HepG2 (cell line): ENCODE results near the gene ATPAF2. TPM values are rescaled to one million over a fixed set of nuclear protein-coding genes. Genes with fewer than 3 reads are reported as not detected.

Source experiments
- ATAC-seq: fragments of 200-7000 bp; cut with Tn5 transposase; 3 replicates; pipeline ENCODE4 v1.9.1; 2020; ENCODE audit warnings: mild to moderate bottlenecking, moderate library complexity
- BruUV-seq: library from RNA; stranded (reverse); fragments of 400-500 nt; replicated peaks from 2 replicates; lab custom pipeline; 2021; lab: Mats Ljungman, UMichigan
- CTCF ChIA-PET: fragments of 300-600 bp; formaldehyde crosslinking; extraction: SDS; loops from one replicate; lab custom pipeline; 2021; ENCODE audit warnings: low total read pairs, inconsistent platforms, low intra/inter-chr PET ratio; lab: Yijun Ruan, JAX
- POLR2A ChIA-PET: fragments of 350-600 bp; sonication (Branson Sonifier 250); formaldehyde crosslinking; loops from one replicate; lab custom pipeline; 2020; ENCODE audit warnings: antibody characterized with exemption, inconsistent platforms; lab: Yijun Ruan, JAX
- DNase-seq: peaks from one replicate; pipeline ENCODE4 v3.0.0-alpha.2; 2015; ENCODE audit warnings: low spot score
- FAIRE-seq: peaks from 3 replicates; lab custom pipeline; 2011; peaks lifted over from hg19 to GRCh38; lab: Jason Lieb, UNC
- H2AFZ ChIP-seq: one replicate; pipeline ENCODE4 v1.6.1; 2011; ENCODE audit warnings: low read length, inconsistent platforms
- H3K27ac ChIP-seq: fragments of 300-600 bp; 3 replicates; pipeline ENCODE4 v1.8.0; 2011; ENCODE audit warnings: mixed run types, mild to moderate bottlenecking, mixed read lengths, low read length, inconsistent platforms; ENCODE audit not compliant: insufficient read depth; ENCODE audit errors: extremely low read length
- H3K27me3 ChIP-seq, 2 experiments: fragments of 200-600 bp in 1 of 2; 2 replicates in 1 of 2; 3 replicates in 1 of 2; pipeline versions ENCODE4 v1.6.0 to v1.8.0; 2011; ENCODE audit warnings: low read length in 2 of 2, mild to moderate bottlenecking in 2 of 2, moderate library complexity in 2 of 2, inconsistent platforms in 1 of 2; ENCODE audit not compliant: insufficient read depth in 2 of 2, control insufficient read depth in 1 of 2
- H3K36me3 ChIP-seq, 2 experiments: fragments of 200-600 bp in 1 of 2; replicated peaks in 1 of 2; 2 replicates in 1 of 2; 3 replicates in 1 of 2; pipeline versions ENCODE4 v1.5.1 to v1.8.0; 2011; ENCODE audit warnings: low read length in 2 of 2, inconsistent platforms in 1 of 2; ENCODE audit not compliant: insufficient read depth in 2 of 2, control insufficient read depth in 1 of 2
- H3K4me1 ChIP-seq: 2 replicates; pipeline ENCODE4 v1.5.1; 2012; ENCODE audit warnings: low read length, inconsistent platforms; ENCODE audit not compliant: insufficient read depth
- H3K4me2 ChIP-seq: 2 replicates; pipeline ENCODE4 v1.6.0; 2011; ENCODE audit warnings: low read depth, low read length, inconsistent platforms
- H3K4me3 ChIP-seq, 3 experiments: fragments of 200-600 bp in 1 of 3; sonication (generic), shearing (Covaris generic) in 1 of 3; replicated peaks in 1 of 3; 2 replicates each; pipeline ENCODE4 v1.5.1; 2011 to 2016; ENCODE audit warnings: low read length in 3 of 3, inconsistent platforms in 2 of 3, low read depth in 2 of 3, mild to moderate bottlenecking in 2 of 3, control low read depth in 1 of 3, mixed read lengths in 1 of 3; ENCODE audit not compliant: insufficient read depth in 1 of 3
- H3K79me2 ChIP-seq: one replicate; pipeline ENCODE4 v1.6.1; 2011; ENCODE audit warnings: low read length, inconsistent platforms; ENCODE audit not compliant: insufficient read depth
- H3K9ac ChIP-seq: 2 replicates; pipeline ENCODE4 v1.6.0; 2011; ENCODE audit warnings: mild to moderate bottlenecking, low read depth, low read length, inconsistent platforms; ENCODE audit not compliant: insufficient read depth
- H3K9me3 ChIP-seq: 2 replicates; pipeline ENCODE4 v1.5.1; 2012; ENCODE audit warnings: mild to moderate bottlenecking, low read length
- H4K20me1 ChIP-seq: 2 replicates; pipeline ENCODE4 v1.6.0; 2011; ENCODE audit warnings: inconsistent platforms, mild to moderate bottlenecking, low read length, moderate library complexity; ENCODE audit not compliant: insufficient read depth
- CHD4 ChIP-seq: fragments of 200-600 bp; sonication (generic); IDR thresholded peaks from 2 replicates; pipeline ENCODE4 v1.7.0; 2017; ENCODE audit warnings: mild to moderate bottlenecking, low read length, borderline replicate concordance
- CSRNP2 ChIP-seq: sonication (generic); formaldehyde crosslinking; conservative IDR thresholded peaks from 2 replicates; pipeline ENCODE4 v1.8.0; 2022; ENCODE audit warnings: low read depth, missing genetic modification reagents
- CTCF ChIP-seq: sonication (generic); formaldehyde crosslinking; IDR thresholded peaks from 2 replicates; pipeline ENCODE4 v1.5.0; 2020; ENCODE audit warnings: mild to moderate bottlenecking, missing genetic modification reagents, moderate library complexity
- GRHL1 ChIP-seq: sonication (generic); formaldehyde crosslinking; conservative IDR thresholded peaks from 2 replicates; pipeline ENCODE4 v1.8.0; 2022; ENCODE audit warnings: missing genetic modification reagents
- MIER3 ChIP-seq: IDR thresholded peaks from 2 replicates; pipeline ENCODE4 v1.6.1; 2016; ENCODE audit warnings: missing compliant biosample characterization, borderline replicate concordance
- PITX1 ChIP-seq: sonication (generic); formaldehyde crosslinking; IDR thresholded peaks from 2 replicates; pipeline ENCODE4 v1.5.1; 2020; ENCODE audit warnings: mild to moderate bottlenecking, missing genetic modification reagents
- POLR2AphosphoS2 ChIP-seq: IDR thresholded peaks from 2 replicates; pipeline ENCODE4 v1.6.1; 2011; ENCODE audit warnings: low read depth, low read length, improper control_type of control experiment
- ZNF350 ChIP-seq: sonication (generic); formaldehyde crosslinking; IDR thresholded peaks from 2 replicates; pipeline ENCODE4 v1.4.0; 2020; ENCODE audit warnings: mild to moderate bottlenecking, low read depth, missing genetic modification reagents, borderline replicate concordance
- ZNF572 ChIP-seq: sonication (generic); formaldehyde crosslinking; IDR thresholded peaks from 2 replicates; pipeline ENCODE4 v1.5.1; 2020; ENCODE audit warnings: mild to moderate bottlenecking, missing genetic modification reagents
- ZNF646 ChIP-seq: sonication (generic); formaldehyde crosslinking; IDR thresholded peaks from 2 replicates; pipeline ENCODE4 v1.9.0; 2021; ENCODE audit warnings: mild to moderate bottlenecking, missing genetic modification reagents
- ZNF839 ChIP-seq: sonication (generic); formaldehyde crosslinking; IDR thresholded peaks from 2 replicates; pipeline ENCODE4 v1.4.0; 2020; ENCODE audit warnings: missing genetic modification reagents, mild to moderate bottlenecking, borderline replicate concordance
- WGBS: methylation state at CpG from one replicate; pipeline ENCODE4 v1.1.6; 2017; ENCODE audit warnings: low lambda C conversion rate; 5-methylcytosine and 5-hydroxymethylcytosine counted together
- in situ Hi-C: cut with HindIII; loops from 2 replicates; pipeline ENCODE4 v1.10.0; 2017; ENCODE audit warnings: low pct_unique_long_range_greater_than_20kb; ENCODE audit not compliant: extremely low pct_ligation_motif_present
- intact Hi-C: fragments of 100-400 bp; cut with micrococcal nuclease; formaldehyde crosslinking; loops from one replicate; pipeline ENCODE4 v1.10.0; 2022; ENCODE audit not compliant: unreplicated experiment
- polyA plus RNA-seq, 8 experiments: library from polyadenylated mRNA; depleted of rRNA in 3 of 8; stranded (reverse) in 7 of 8; unstranded in 1 of 8; fragments of >200 nt; fragmentation: Illumina TruSeq in 4 of 8; extraction: Trizol in 4 of 8; gene quantifications; 2 replicates each; pipeline versions ENCODE4 v1.2.1 to v1.2.3, GENCODE V29; 2011 to 2016; ENCODE audit warnings: low read depth in 4 of 8, missing spikeins in 1 of 8, mixed read lengths in 1 of 8; ENCODE audit not compliant: insufficient read depth in 1 of 8
- total RNA-seq, 5 experiments: library from RNA; depleted of rRNA; stranded (reverse); fragments of >200 nt; fragmentation: Illumina TruSeq; extraction: Trizol; gene quantifications; 2 replicates each; pipeline ENCODE4 v1.2.3, GENCODE V29; 2016; ENCODE audit warnings: low read depth in 1 of 5

Gene ATPAF2
- total and polyA plus RNA-seq, 2 of the 13 experiments (the other 11 are each of a cell fraction or from before 2014, with no cell fraction given): 15.0 to 16.5 TPM

- no peak for DNase-seq
- in situ Hi-C loops (no loop called here), intact Hi-C loops (no loop called here)
- peak; percentile 11; the same call in 1 of the 3 replicates for ATAC-seq
- peak overlapping the region; percentile 73 to 89 (median 89) for H3K4me3 ChIP-seq
- no peaks in the 10 kb centered on the region; a peak in 1 of 5 replicates for H3K27me3 ChIP-seq
- H3K27ac ChIP-seq: peak overlapping the region; percentile 55
- peak overlapping the region; percentile 81 for H3K4me2 ChIP-seq
- no peak for FAIRE-seq
- H3K36me3 ChIP-seq: 0 out of 5 replicates have a peak, but pooled peaks cover 0 to 1% of the 10 kb centered on the region in 2 experiments
- H3K79me2 ChIP-seq: peaks cover 21% of the 10 kb centered on the region
- no peak overlapping the region for H2AFZ ChIP-seq
- peaks cover 60% of the 10 kb centered on the region for H3K4me1 ChIP-seq
- ChIA-PET CTCF (no interaction called here), POLR2A (no interaction called here)
- 25% methylated on average over 4 of the region's 6 CpGs for WGBS
- peak overlapping the region; percentile 81 for H3K9ac ChIP-seq
- no TSS peak for BruUV-seq
- H3K9me3 ChIP-seq: no peaks in the 10 kb centered on the region
- no peaks in the 10 kb centered on the region; the same call in 1 of the 2 replicates for H4K20me1 ChIP-seq
- TF ChIP-seq CHD4 (no peak), ZNF839 (CRISPR knock-in tag) (0 out of 2 replicates have a peak, but pooled peaks have one; percentile 43), GRHL1 (CRISPR knock-in tag) (no peak), POLR2AphosphoS2 (no peak), CTCF (CRISPR knock-in tag) (peak; percentile 39), PITX1 (CRISPR knock-in tag) (no peak), ZNF350 (CRISPR knock-in tag) (0 out of 2 replicates have a peak, but pooled peaks have one; percentile 30), CSRNP2 (CRISPR knock-in tag) (no peak), ZNF572 (CRISPR knock-in tag) (0 out of 2 replicates have a peak, but pooled peaks have one; percentile 31), ZNF646 (no peak), MIER3 (CRISPR knock-in tag) (no peak)
Measured at GRCh38 chr17:18040261-18040858, 1.4 kb upstream of the ATPAF2 start.
